Measurements from ENCODE around the gene OARD1. TPM values are rescaled to one million over a fixed set of nuclear protein-coding genes. Genes with fewer than 3 reads are reported as not detected.

Gene OARD1
- total and polyA plus RNA-seq, 2 experiments from 2014 or later, result 31.2 to 46.4 TPM

- no peak within 1 kb of the TSS for H3K4me3 ChIP-seq
- no peaks in the 10 kb centered on the region for H3K9me3 ChIP-seq (ENCODE audit: low read depth)
- TF ChIP-seq CTCF (IDR thresholded peaks at IDR 0.05; ENCODE audit: poor library complexity), result no peak
- TF ChIP-seq EZH2phosphoT487 (IDR thresholded peaks at IDR 0.05; ENCODE audit: low read depth, severe bottlenecking, unreplicated experiment), result no peak
- TF ChIP-seq EZH2 (IDR thresholded peaks at IDR 0.05; ENCODE audit: borderline replicate concordance), result no peak
- H3K27ac ChIP-seq, result peak within 1 kb of the TSS; percentile 95
- no peak for DNase-seq (ENCODE audit: low spot score)
- H3K4me2 ChIP-seq, result no peak within 1 kb of the TSS
- H3K79me2 ChIP-seq, result no peaks in the 10 kb centered on the region
- WGBS (ENCODE audit: low lambda C conversion rate, missing lambda C conversion rate), result 56% methylated on average over 5 of the region's 5 CpGs
- no peaks in the 10 kb centered on the region for H4K20me1 ChIP-seq (ENCODE audit: insufficient read depth, poor library complexity, severe bottlenecking)
- H2AFZ ChIP-seq, result no peak within 1 kb of the TSS
- H3K27me3 ChIP-seq, result no peaks in the 10 kb centered on the region
- H3K9me2 ChIP-seq (replicated peaks; ENCODE audit: insufficient read depth), result no peaks in the 10 kb centered on the region
- no peaks in the 10 kb centered on the region for H3K36me3 ChIP-seq (replicated peaks; ENCODE audit: insufficient read depth, low read depth)
- peaks cover 73% of the 10 kb centered on the region for H3K4me1 ChIP-seq (ENCODE audit: insufficient read depth)
Observed at GRCh38 chr6:41053041-41053440, 19.1 kb downstream of the OARD1 start, which contains the start of gene APOBEC2. TSS of gene APOBEC2 (plus strand) at chr6:41053202. CDS start at chr6:41053348, 146 bp downstream.

DNA sequence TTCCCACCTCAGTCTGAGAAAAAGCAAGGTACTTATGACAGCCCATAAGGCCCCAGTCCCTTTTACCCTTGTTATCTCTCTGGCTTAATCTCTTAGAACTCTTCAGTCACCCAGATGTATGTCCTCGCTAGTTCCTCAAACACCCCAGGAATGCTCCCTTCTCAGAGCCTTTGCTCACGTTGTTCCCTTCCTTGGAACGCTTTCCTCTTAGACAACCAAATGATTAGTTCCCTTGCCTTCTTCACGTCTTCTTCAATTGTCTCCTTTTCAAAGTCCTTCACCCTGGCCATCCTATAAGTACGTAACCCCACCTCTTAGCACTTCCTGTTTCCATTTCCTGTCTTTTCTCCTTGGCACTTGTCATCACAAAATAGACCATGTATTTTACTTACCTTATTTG lies 20.3 kb downstream of the OARD1 start:
- DNase-seq (ENCODE audit: low spot score), result no peak
- no peak overlapping the region for H3K4me2 ChIP-seq
- no peaks in the 10 kb centered on the region for H3K36me3 ChIP-seq (replicated peaks; ENCODE audit: insufficient read depth, low read depth)
- 79% methylated on average over 5 of the region's 5 CpGs for WGBS (ENCODE audit: low lambda C conversion rate, missing lambda C conversion rate)
- no peaks in the 10 kb centered on the region for H3K79me2 ChIP-seq
- H2AFZ ChIP-seq, result no peak overlapping the region
- no peak for TF ChIP-seq EZH2phosphoT487 (IDR thresholded peaks at IDR 0.05; ENCODE audit: low read depth, severe bottlenecking, unreplicated experiment)
- no peak for TF ChIP-seq EZH2 (IDR thresholded peaks at IDR 0.05; ENCODE audit: borderline replicate concordance)
- no peak for TF ChIP-seq CTCF (IDR thresholded peaks at IDR 0.05; ENCODE audit: poor library complexity)
- peak overlapping the region; percentile 45 for H3K27ac ChIP-seq
- no peaks in the 10 kb centered on the region for H3K9me3 ChIP-seq (ENCODE audit: low read depth)
- no peaks in the 10 kb centered on the region for H4K20me1 ChIP-seq (ENCODE audit: insufficient read depth, poor library complexity, severe bottlenecking)
- no peaks in the 10 kb centered on the region for H3K9me2 ChIP-seq (replicated peaks; ENCODE audit: insufficient read depth)
- no peak overlapping the region for H3K4me3 ChIP-seq
- H3K4me1 ChIP-seq (ENCODE audit: insufficient read depth), result peaks cover 77% of the 10 kb centered on the region
- no peaks in the 10 kb centered on the region for H3K27me3 ChIP-seq

DNA sequence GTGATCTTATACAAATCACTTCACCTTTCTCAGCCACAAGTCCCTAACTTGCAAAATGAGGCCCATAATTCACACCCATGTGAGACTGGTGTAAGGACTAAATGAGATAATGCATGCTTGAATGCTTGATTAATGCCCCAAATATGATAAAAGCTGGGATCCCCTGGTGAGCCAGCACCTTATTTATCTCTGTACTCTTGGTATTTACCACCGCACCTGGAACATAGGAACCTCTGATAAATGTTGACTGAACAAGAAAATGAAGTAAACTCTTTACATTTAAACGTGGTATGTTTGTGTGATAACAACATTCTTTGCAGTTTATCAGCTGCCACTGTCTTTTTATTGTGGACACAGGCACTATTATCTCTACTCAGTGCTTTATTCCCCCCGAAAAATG lies 21.6 kb downstream of the OARD1 start:
- Histone ChIP-seq H3K27ac (peak overlapping the region; percentile 72), H3K9me3 (ENCODE audit: low read depth) (no peaks in the 10 kb centered on the region), H3K4me2 (no peak overlapping the region), H3K4me3 (no peak overlapping the region), H3K27me3 (no peaks in the 10 kb centered on the region), H3K36me3 (replicated peaks; ENCODE audit: insufficient read depth, low read depth) (no peaks in the 10 kb centered on the region), H4K20me1 (ENCODE audit: insufficient read depth, poor library complexity, severe bottlenecking) (no peaks in the 10 kb centered on the region), H3K79me2 (no peaks in the 10 kb centered on the region), H2AFZ (no peak overlapping the region), H3K4me1 (ENCODE audit: insufficient read depth) (peaks cover 77% of the 10 kb centered on the region), H3K9me2 (replicated peaks; ENCODE audit: insufficient read depth) (no peaks in the 10 kb centered on the region)
- DNase-seq (ENCODE audit: low spot score), result no peak
- 32% methylated on average over 3 of the region's 3 CpGs for WGBS (ENCODE audit: low lambda C conversion rate, missing lambda C conversion rate)
- TF ChIP-seq EZH2phosphoT487 (IDR thresholded peaks at IDR 0.05; ENCODE audit: low read depth, severe bottlenecking, unreplicated experiment), result no peak
- TF ChIP-seq CTCF (IDR thresholded peaks at IDR 0.05; ENCODE audit: poor library complexity), result no peak
- TF ChIP-seq EZH2 (IDR thresholded peaks at IDR 0.05; ENCODE audit: borderline replicate concordance), result no peak

GRCh38 chr6:41049955-41050354 lies 22.2 kb downstream of the OARD1 start:
- no peaks in the 10 kb centered on the region for H4K20me1 ChIP-seq (ENCODE audit: insufficient read depth, poor library complexity, severe bottlenecking)
- 82% methylated on average over 7 of the region's 7 CpGs for WGBS (ENCODE audit: low lambda C conversion rate, missing lambda C conversion rate)
- no peaks in the 10 kb centered on the region for H3K9me2 ChIP-seq (replicated peaks; ENCODE audit: insufficient read depth)
- no peaks in the 10 kb centered on the region for H3K79me2 ChIP-seq
- H3K4me2 ChIP-seq, result peak overlapping the region; percentile 6
- TF ChIP-seq CTCF (IDR thresholded peaks at IDR 0.05; ENCODE audit: poor library complexity) (no peak), EZH2 (IDR thresholded peaks at IDR 0.05; ENCODE audit: borderline replicate concordance) (no peak), EZH2phosphoT487 (IDR thresholded peaks at IDR 0.05; ENCODE audit: low read depth, severe bottlenecking, unreplicated experiment) (no peak)
- H3K36me3 ChIP-seq (replicated peaks; ENCODE audit: insufficient read depth, low read depth), result no peaks in the 10 kb centered on the region
- H2AFZ ChIP-seq, result no peak overlapping the region
- no peak for DNase-seq (ENCODE audit: low spot score)
- peak overlapping the region; percentile 72 for H3K27ac ChIP-seq
- H3K27me3 ChIP-seq, result no peaks in the 10 kb centered on the region
- H3K4me1 ChIP-seq (ENCODE audit: insufficient read depth), result peaks cover 77% of the 10 kb centered on the region
- no peak overlapping the region for H3K4me3 ChIP-seq
- H3K9me3 ChIP-seq (ENCODE audit: low read depth), result no peaks in the 10 kb centered on the region
